ENCODE measurements around the gene SESTD1.
"Not testable (repeated sequence)": the region's sequence is repeated elsewhere in the genome, so short reads cannot be mapped to it uniquely, and the experiment has no call there.

- not testable (repeated sequence) for TF ChIP-seq CTCF (conservative IDR thresholded peaks at IDR 0.05); ZFX (IDR thresholded peaks at IDR 0.05)
These were observed 68.6 kb downstream of the SESTD1 start for GRCh38 chr2:179195926-179196590.

Measured in C4-2B (cell line).